H1 (cell line): ENCODE data around the gene SPTBN4. TPM values are rescaled to one million over a fixed set of nuclear protein-coding genes. Genes with fewer than 3 reads are reported as not detected.

Experiments
- CTCF ChIA-PET: fragments of 300-600 bp; sonication (Branson Sonifier 250); formaldehyde crosslinking; loops from one replicate; lab custom pipeline; 2021; ENCODE audit not compliant: partially characterized antibody; lab: Charles Lee
- POLR2A ChIA-PET: fragments of 300-600 bp; sonication (Branson Sonifier 250); formaldehyde crosslinking; loops from one replicate; lab custom pipeline; 2021; ENCODE audit warnings: inconsistent platforms; ENCODE audit not compliant: partially characterized antibody; lab: Charles Lee
- DNase-seq, 2 experiments: peaks; one replicate each; pipeline versions ENCODE4 v3.0.0 to v3.0.0-alpha.2; 2010 to 2022; ENCODE audit warnings: low spot score in 2 of 2, low read depth in 1 of 2, mixed read lengths in 1 of 2
- FAIRE-seq: peaks from 2 replicates; lab custom pipeline; 2011; peaks lifted over from hg19 to GRCh38; lab: Jason Lieb, UNC
- H2AFZ ChIP-seq: 2 replicates; pipeline ENCODE4 v1.8.1; 2012; ENCODE audit warnings: low read length, inconsistent platforms
- H2AK5ac ChIP-seq: 2 replicates; pipeline ENCODE4 v1.6.1; 2013; ENCODE audit warnings: low read depth, low read length
- H2BK120ac ChIP-seq: replicated peaks from 2 replicates; pipeline ENCODE3; 2013; ENCODE audit warnings: low read depth, low read length, inconsistent platforms
- H2BK12ac ChIP-seq: 2 replicates; pipeline ENCODE4 v1.6.1; 2013; ENCODE audit warnings: low read depth, low read length
- H2BK15ac ChIP-seq: 2 replicates; pipeline ENCODE4 v1.6.1; 2013; ENCODE audit warnings: low read length
- H2BK20ac ChIP-seq: 2 replicates; pipeline ENCODE4 v1.6.1; 2013; ENCODE audit warnings: low read length
- H2BK5ac ChIP-seq: 2 replicates; pipeline ENCODE4 v1.6.1; 2013; ENCODE audit warnings: low read depth, low read length
- H3K14ac ChIP-seq: 2 replicates; pipeline ENCODE4 v1.6.1; 2013; ENCODE audit warnings: inconsistent platforms; ENCODE audit not compliant: insufficient read length
- H3K18ac ChIP-seq: 2 replicates; pipeline ENCODE4 v1.6.1; 2013; ENCODE audit warnings: low read length; ENCODE audit errors: extremely low read depth
- H3K23ac ChIP-seq: 2 replicates; pipeline ENCODE4 v1.6.1; 2013; ENCODE audit warnings: inconsistent platforms; ENCODE audit not compliant: insufficient read length
- H3K23me2 ChIP-seq: 2 replicates; pipeline ENCODE4 v1.6.1; 2013; ENCODE audit warnings: low read depth, low read length
- H3K27ac ChIP-seq: 2 replicates; pipeline ENCODE4 v1.6.1; 2011; ENCODE audit warnings: low read depth, low read length, inconsistent platforms
- H3K27me3 ChIP-seq, 4 experiments: replicated peaks in 1 of 4; 1 replicate in 1 of 4; 2 replicates in 3 of 4; pipeline versions ENCODE4 v1.6.1 to v1.8.1; 2011 to 2013; ENCODE audit warnings: low read length in 3 of 4, mild to moderate bottlenecking in 3 of 4, inconsistent platforms in 2 of 4, mixed read lengths in 2 of 4, moderate library complexity in 1 of 4; ENCODE audit not compliant: control insufficient read depth in 3 of 4, insufficient read depth in 3 of 4; ENCODE audit errors: extremely low read depth in 1 of 4
- H3K36me3 ChIP-seq, 4 experiments: 2 replicates each; pipeline versions ENCODE4 v1.6.1 to v1.8.1; 2011 to 2013; ENCODE audit warnings: mild to moderate bottlenecking in 4 of 4, low read length in 3 of 4, moderate library complexity in 2 of 4, control low read depth in 1 of 4, inconsistent platforms in 1 of 4; ENCODE audit not compliant: insufficient read depth in 4 of 4, control insufficient read depth in 2 of 4
- H3K4ac ChIP-seq: replicated peaks from 2 replicates; pipeline ENCODE3; 2013; ENCODE audit warnings: low read length, low read depth, mixed read lengths, inconsistent platforms; ENCODE audit not compliant: insufficient read length
- H3K4me1 ChIP-seq, 4 experiments: replicated peaks in 1 of 4; 1 replicate in 1 of 4; 2 replicates in 3 of 4; pipeline versions ENCODE4 v1.6.1 to v1.8.1; 2011 to 2013; ENCODE audit warnings: low read length in 3 of 4, inconsistent platforms in 2 of 4, mixed read lengths in 1 of 4; ENCODE audit not compliant: insufficient read depth in 4 of 4, control insufficient read depth in 3 of 4
- H3K4me2 ChIP-seq, 2 experiments: 2 replicates each; pipeline versions ENCODE4 v1.6.1 to v1.8.1; 2011 to 2013; ENCODE audit warnings: low read depth in 2 of 2, low read length in 2 of 2, control low read depth in 1 of 2, inconsistent platforms in 1 of 2, mild to moderate bottlenecking in 1 of 2; ENCODE audit not compliant: insufficient read depth in 1 of 2
- H3K4me3 ChIP-seq, 4 experiments: fragments of 200-600, 300-600 bp in 1 of 4; sonication (generic), shearing (Covaris generic), sonication (Bioruptor Twin) in 1 of 4; 2 replicates each; pipeline versions ENCODE4 v1.5.1 to v1.8.1; 2011 to 2016; ENCODE audit warnings: low read length in 4 of 4, low read depth in 3 of 4, control low read depth in 2 of 4, inconsistent platforms in 2 of 4, mild to moderate bottlenecking in 2 of 4, mixed read lengths in 1 of 4, moderate library complexity in 1 of 4; ENCODE audit not compliant: insufficient read depth in 2 of 4; ENCODE audit errors: extremely low read depth in 1 of 4
- H3K56ac ChIP-seq: replicated peaks from 2 replicates; pipeline ENCODE3; 2013; ENCODE audit warnings: low read depth, mild to moderate bottlenecking, mixed read lengths, low read length, inconsistent platforms; ENCODE audit not compliant: insufficient read length
- H3K79me1 ChIP-seq: 2 replicates; pipeline ENCODE4 v1.6.1; 2013; ENCODE audit warnings: low read depth, low read length, control low read depth
- H3K79me2 ChIP-seq, 2 experiments: 2 replicates each; pipeline versions ENCODE4 v1.6.1 to v1.8.1; 2012 to 2013; ENCODE audit warnings: low read length in 2 of 2, mild to moderate bottlenecking in 2 of 2, inconsistent platforms in 1 of 2; ENCODE audit not compliant: insufficient read depth in 2 of 2, control insufficient read depth in 1 of 2
- H3K9ac ChIP-seq, 4 experiments: replicated peaks in 1 of 4; 1 replicate in 1 of 4; 2 replicates in 3 of 4; pipeline versions ENCODE4 v1.6.1 to v1.8.1; 2011 to 2013; ENCODE audit warnings: low read depth in 3 of 4, low read length in 3 of 4, control low read depth in 2 of 4, mild to moderate bottlenecking in 2 of 4, moderate library complexity in 2 of 4, inconsistent platforms in 1 of 4; ENCODE audit errors: extremely low read depth in 1 of 4
- H3K9me3 ChIP-seq, 2 experiments: 2 replicates each; pipeline versions ENCODE4 v1.6.1 to v1.8.1; 2012 to 2013; ENCODE audit warnings: mild to moderate bottlenecking in 2 of 2, moderate library complexity in 2 of 2, control low read depth in 1 of 2, inconsistent platforms in 1 of 2, low read depth in 1 of 2, low read length in 1 of 2, mixed read lengths in 1 of 2; ENCODE audit not compliant: insufficient read depth in 2 of 2
- H4K20me1 ChIP-seq, 2 experiments: replicated peaks in 1 of 2; 2 replicates each; pipeline versions ENCODE3 to v1.8.1; 2011 to 2013; ENCODE audit warnings: inconsistent platforms in 2 of 2, low read length in 2 of 2, mild to moderate bottlenecking in 1 of 2; ENCODE audit not compliant: insufficient read depth in 2 of 2, control insufficient read depth in 1 of 2
- H4K5ac ChIP-seq: 2 replicates; pipeline ENCODE4 v1.6.1; 2013; ENCODE audit warnings: low read length, low read depth, mixed read lengths, inconsistent platforms; ENCODE audit not compliant: insufficient read length
- H4K8ac ChIP-seq: 2 replicates; pipeline ENCODE4 v1.8.0; 2013; ENCODE audit warnings: mild to moderate bottlenecking, moderate library complexity, low read length, inconsistent platforms; ENCODE audit not compliant: insufficient read depth; ENCODE audit errors: extremely low read depth
- H4K91ac ChIP-seq: replicated peaks from 2 replicates; pipeline ENCODE3; 2013; ENCODE audit warnings: low read length, mixed read lengths, inconsistent platforms; ENCODE audit not compliant: insufficient read length
- BACH1 ChIP-seq: IDR thresholded peaks from 2 replicates; pipeline ENCODE4 v1.6.1; 2012; ENCODE audit warnings: low read length, improper control_type of control experiment
- EZH2 ChIP-seq: fragments of 200-600 bp; sonication (generic); IDR thresholded peaks from 2 replicates; pipeline ENCODE4 v1.7.1; 2012; ENCODE audit warnings: low read depth, mild to moderate bottlenecking, moderate library complexity, low read length, inconsistent platforms; ENCODE audit not compliant: severe bottlenecking
- GABPA ChIP-seq: IDR thresholded peaks from 2 replicates; pipeline ENCODE4 v1.6.1; 2011; ENCODE audit warnings: mild to moderate bottlenecking, low read length, moderate library complexity, borderline replicate concordance; ENCODE audit not compliant: insufficient read depth
- KDM1A ChIP-seq: fragments of 200-600, 300-600 bp; sonication (generic); IDR thresholded peaks from 2 replicates; pipeline ENCODE4 v1.7.1; 2016; ENCODE audit warnings: mild to moderate bottlenecking, low read length, borderline replicate concordance
- RAD21 ChIP-seq, 2 experiments: IDR thresholded peaks in 1 of 2; conservative IDR thresholded peaks in 1 of 2; 2 replicates each; pipeline ENCODE4 v1.6.1; 2011; ENCODE audit warnings: low read depth in 2 of 2, low read length in 2 of 2, improper control_type of control experiment in 1 of 2, inconsistent platforms in 1 of 2, mild to moderate bottlenecking in 1 of 2, moderate library complexity in 1 of 2
- SAP30 ChIP-seq: fragments of 300-600 bp; sonication (generic); IDR thresholded peaks from 2 replicates; pipeline ENCODE4 v1.7.1; 2012; ENCODE audit warnings: low read length, moderate library complexity, mild to moderate bottlenecking, inconsistent platforms; ENCODE audit not compliant: insufficient read depth, insufficient replicate concordance
- TCF12 ChIP-seq: IDR thresholded peaks from 2 replicates; pipeline ENCODE4 v1.6.1; 2011; ENCODE audit warnings: low read depth, mild to moderate bottlenecking, low read length
- WGBS, 2 experiments: shearing (Covaris generic) in 1 of 2; methylation state at CpG; one replicate each; pipeline versions ENCODE4 v1.1.6 to v1.1.7; 2013 to 2015; ENCODE audit warnings: low lambda C conversion rate in 2 of 2, mixed read lengths in 2 of 2, inconsistent platforms in 1 of 2, low coverage in 1 of 2, missing lambda C conversion rate in 1 of 2; ENCODE audit not compliant: insufficient replicate concordance in 2 of 2, insufficient coverage in 1 of 2, insufficient read length in 1 of 2; ENCODE audit errors: extremely low coverage in 1 of 2, missing lambda C conversion rate in 1 of 2; 5-methylcytosine and 5-hydroxymethylcytosine counted together
- polyA plus RNA-seq, 7 experiments: library from polyadenylated mRNA; depleted of rRNA in 3 of 7; stranded (reverse) in 5 of 7; unstranded in 2 of 7; fragments of >200 nt in 5 of 7; fragments of 200-250 nt in 2 of 7; gene quantifications; 1 replicate in 5 of 7; 2 replicates in 1 of 7; 4 replicates in 1 of 7; pipeline versions ENCODE4 v1.2.1 to v1.2.3, GENCODE V29; 2011 to 2013; ENCODE audit warnings: missing spikeins in 2 of 7, mixed read lengths in 2 of 7
- total RNA-seq: library from RNA; stranded (reverse); fragmentation: NEBNext Ultra II Directional; extraction: Animal tissue kit (Norgen Biotek cat#: 25700); gene quantifications from 2 replicates; pipeline ENCODE4 v1.2.1, GENCODE V29; 2021
- TF ChIP-seq, protein P1 (sequence below), 3 experiments: IDR thresholded peaks; 1 replicate in 2 of 3; 2 replicates in 1 of 3; pipeline versions ENCODE4 v1.5.1 to v1.6.1; 2011; ENCODE audit warnings: low read length in 3 of 3, mild to moderate bottlenecking in 3 of 3, inconsistent platforms in 2 of 3, low read depth in 1 of 3, moderate library complexity in 1 of 3; ENCODE audit not compliant: insufficient read depth in 1 of 3; ENCODE audit errors: control extremely low read depth in 1 of 3

The SPTBN4 gene
- total and polyA plus RNA-seq, 2 of the 8 experiments (the other 6 are each of a cell fraction or from before 2014, with no cell fraction given): 1.9 to 3.0 TPM

DNA sequence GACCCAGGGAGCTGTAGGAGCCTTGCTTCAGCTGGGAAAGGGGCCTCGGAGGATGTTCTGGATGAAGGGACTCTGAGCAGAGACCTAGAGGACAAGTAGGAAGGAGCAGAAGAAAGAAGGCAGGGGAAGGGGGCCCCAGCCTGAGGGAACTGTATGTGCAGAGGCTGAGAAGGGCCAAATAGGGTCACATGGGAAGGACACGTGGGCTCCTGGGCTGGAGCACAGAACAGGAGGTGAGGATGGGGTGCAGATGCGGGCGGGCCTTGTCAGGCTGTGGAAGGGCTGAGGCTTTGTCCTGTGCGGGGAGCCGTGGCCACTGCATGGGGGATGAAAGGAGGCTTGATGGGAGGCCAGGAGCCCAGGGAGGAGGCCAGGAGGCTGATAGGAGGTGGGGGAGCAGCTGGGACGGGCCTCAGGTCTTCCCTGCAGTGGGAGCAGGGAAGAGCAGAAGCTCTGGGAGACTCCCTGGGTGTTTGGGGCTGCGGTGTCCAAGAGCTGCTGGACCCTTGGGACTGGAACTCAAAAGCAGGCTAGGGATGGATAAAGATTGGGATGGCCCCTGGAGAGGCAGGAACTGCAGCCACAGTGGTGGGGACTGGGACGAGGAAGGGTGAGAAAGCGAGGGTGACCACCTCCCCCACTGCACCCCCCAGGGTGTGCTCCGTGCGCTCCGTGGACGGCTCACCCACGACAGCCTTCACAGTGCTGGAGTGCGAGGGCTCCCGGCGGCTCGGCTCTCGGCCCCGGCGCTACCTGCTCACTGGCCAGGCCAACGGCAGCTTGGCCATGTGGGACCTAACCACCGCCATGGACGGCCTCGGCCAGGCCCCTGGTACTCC, 123.0 kb downstream of the SPTBN4 start:
- H2BK5ac ChIP-seq: no peak overlapping the region
- no peak overlapping the region for H4K91ac ChIP-seq
- no peak overlapping the region for H2BK15ac ChIP-seq
- ChIA-PET CTCF (interaction anchor here (0.5 to 1.5 kb wide), 3 partner anchors 9 to 1955 kb away, joined by 3 read pairs; no protein-coding TSS in a partner anchor), POLR2A (interaction anchor here (0.5 to 1.2 kb wide), 3 partner anchors 9 to 21 kb away, joined by 3 to 4 read pairs (median 3); no protein-coding TSS in a partner anchor)
- H3K14ac ChIP-seq: no peak overlapping the region
- H4K20me1 ChIP-seq: peaks cover 0 to 7% of the 10 kb centered on the region in 2 experiments
- H3K27me3 ChIP-seq: no peaks in the 10 kb centered on the region
- no peak overlapping the region for H2AFZ ChIP-seq
- no peak overlapping the region for H3K4me2 ChIP-seq
- no peak overlapping the region for H3K4me3 ChIP-seq
- H3K36me3 ChIP-seq: peaks cover 2 to 14% (median 10%) of the 10 kb centered on the region in 4 experiments; a peak in 6 of 8 replicates
- H4K8ac ChIP-seq: no peak overlapping the region
- DNase-seq (no peak), FAIRE-seq (no peak)
- H3K79me2 ChIP-seq: no peaks in the 10 kb centered on the region
- 94% methylated on average over 24 of the region's 26 CpGs; no CpG with 5 or more reads in 1 of the 2 experiments for WGBS, 2 experiments
- H3K79me1 ChIP-seq: no peaks in the 10 kb centered on the region
- H3K4ac ChIP-seq: no peak overlapping the region
- no peak overlapping the region for H2BK12ac ChIP-seq
- no peak overlapping the region for H3K18ac ChIP-seq
- H3K9me3 ChIP-seq: no peaks in the 10 kb centered on the region
- no peak overlapping the region for H2BK20ac ChIP-seq
- no peak overlapping the region for H2BK120ac ChIP-seq
- H2AK5ac ChIP-seq: no peak overlapping the region
- H3K27ac ChIP-seq: no peak overlapping the region
- H3K56ac ChIP-seq: no peak overlapping the region
- H4K5ac ChIP-seq: no peak overlapping the region
- H3K9ac ChIP-seq: no peak overlapping the region
- H3K23me2 ChIP-seq: no peaks in the 10 kb centered on the region; the same call in 1 of the 2 replicates
- no peak overlapping the region for H3K23ac ChIP-seq
- peaks cover 0 to 4% (median 1%) of the 10 kb centered on the region in 4 experiments; a peak in 3 of 7 replicates for H3K4me1 ChIP-seq
- TF ChIP-seq TCF12 (no peak), BACH1 (no peak), RAD21 (IDR thresholded peaks at IDR 0.05 in 1 of 2, conservative IDR thresholded peaks at IDR 0.05 in 1 of 2; ENCODE audit: low read depth in 2 of 2, low read length in 2 of 2) (no peak), KDM1A (no peak), SAP30 (no peak), GABPA (no peak), EZH2 (no peak)
- TF ChIP-seq, protein P1, sequence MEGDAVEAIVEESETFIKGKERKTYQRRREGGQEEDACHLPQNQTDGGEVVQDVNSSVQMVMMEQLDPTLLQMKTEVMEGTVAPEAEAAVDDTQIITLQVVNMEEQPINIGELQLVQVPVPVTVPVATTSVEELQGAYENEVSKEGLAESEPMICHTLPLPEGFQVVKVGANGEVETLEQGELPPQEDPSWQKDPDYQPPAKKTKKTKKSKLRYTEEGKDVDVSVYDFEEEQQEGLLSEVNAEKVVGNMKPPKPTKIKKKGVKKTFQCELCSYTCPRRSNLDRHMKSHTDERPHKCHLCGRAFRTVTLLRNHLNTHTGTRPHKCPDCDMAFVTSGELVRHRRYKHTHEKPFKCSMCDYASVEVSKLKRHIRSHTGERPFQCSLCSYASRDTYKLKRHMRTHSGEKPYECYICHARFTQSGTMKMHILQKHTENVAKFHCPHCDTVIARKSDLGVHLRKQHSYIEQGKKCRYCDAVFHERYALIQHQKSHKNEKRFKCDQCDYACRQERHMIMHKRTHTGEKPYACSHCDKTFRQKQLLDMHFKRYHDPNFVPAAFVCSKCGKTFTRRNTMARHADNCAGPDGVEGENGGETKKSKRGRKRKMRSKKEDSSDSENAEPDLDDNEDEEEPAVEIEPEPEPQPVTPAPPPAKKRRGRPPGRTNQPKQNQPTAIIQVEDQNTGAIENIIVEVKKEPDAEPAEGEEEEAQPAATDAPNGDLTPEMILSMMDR (IDR thresholded peaks at IDR 0.05; ENCODE audit: control extremely low read depth in 1 of 3, insufficient read depth in 1 of 3, low read depth in 1 of 3, low read length in 3 of 3): no peak
